SK-N-SH treated with all-trans-retinoic acid at 6 μM for 48 hours (cell line): ENCODE data around the gene EML2.

Source experiments
- BACH2 ChIP-seq: fragments of 250-450 bp; sonication (Bioruptor Pico); IDR thresholded peaks from 2 replicates; pipeline ENCODE4 v1.9.0; 2021; ENCODE audit warnings: mild to moderate bottlenecking, borderline replicate concordance
- CSDC2 ChIP-seq: fragments of 250-450 bp; sonication (Bioruptor Pico); IDR thresholded peaks from 2 replicates; pipeline ENCODE4 v1.5.0; 2020; ENCODE audit warnings: mild to moderate bottlenecking, moderate library complexity
- PATZ1 ChIP-seq: fragments of 250-450 bp; sonication (Bioruptor Pico); IDR thresholded peaks from 2 replicates; pipeline ENCODE4 v1.8.0; 2020; ENCODE audit warnings: mild to moderate bottlenecking, moderate library complexity, borderline replicate concordance
- POU6F1 ChIP-seq: fragments of 250-450 bp; sonication (Bioruptor Pico); IDR thresholded peaks from 2 replicates; pipeline ENCODE4 v1.8.0; 2021; ENCODE audit warnings: low read depth, mild to moderate bottlenecking, moderate library complexity, borderline replicate concordance
- SNAI2 ChIP-seq: fragments of 250-450 bp; sonication (Bioruptor Pico); IDR thresholded peaks from 2 replicates; pipeline ENCODE4 v1.5.0; 2020; ENCODE audit warnings: mild to moderate bottlenecking, moderate library complexity
- TOX ChIP-seq: fragments of 250-450 bp; sonication (Bioruptor Pico); IDR thresholded peaks from 2 replicates; pipeline ENCODE4 v1.8.0; 2021; ENCODE audit warnings: mild to moderate bottlenecking, moderate library complexity, borderline replicate concordance

- TF ChIP-seq TOX (CRISPR knock-in tag) (no peak), CSDC2 (CRISPR knock-in tag) (no peak), SNAI2 (CRISPR knock-in tag) (no peak), PATZ1 (CRISPR knock-in tag) (no peak), POU6F1 (CRISPR knock-in tag) (no peak), BACH2 (CRISPR knock-in tag) (no peak)
These were observed 39.9 kb downstream of the EML2 start for GRCh38 chr19:45599286-45599685.
